NB4 (cell line): ENCODE results near the gene TMEM101.

Experiments
- POLR2A ChIP-seq: IDR thresholded peaks from 2 replicates; pipeline ENCODE4 v1.6.1; 2011; ENCODE audit warnings: mild to moderate bottlenecking; ENCODE audit not compliant: insufficient read length; ENCODE audit errors: extremely low read depth
- TF ChIP-seq, protein P1 (sequence below): IDR thresholded peaks from one replicate; pipeline ENCODE4 v1.5.1; 2012; ENCODE audit warnings: low read depth, low read length
- TF ChIP-seq, protein P2 (sequence below): IDR thresholded peaks from 2 replicates; pipeline ENCODE4 v1.6.1; 2011; ENCODE audit warnings: low read depth, low read length

DNA sequence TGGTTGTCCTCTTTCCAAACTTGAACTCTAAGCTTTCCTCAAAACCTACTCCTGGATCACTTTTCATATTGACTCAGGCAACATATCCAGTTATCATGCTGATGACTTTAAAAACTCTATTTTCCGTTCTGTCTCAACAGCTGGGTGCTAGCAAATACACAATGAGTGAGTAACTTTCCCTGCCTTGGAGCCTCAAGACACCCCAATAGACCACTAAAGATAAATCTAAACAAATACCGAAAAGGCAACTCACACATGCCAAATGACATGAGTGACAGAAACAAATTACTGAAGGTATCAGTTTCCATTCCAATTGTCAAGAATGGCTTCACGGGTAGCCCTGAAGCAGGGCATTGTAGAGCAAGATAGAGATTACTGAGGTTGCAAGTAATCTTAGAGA lies 15.7 kb upstream of the TMEM101 start:
- TF ChIP-seq, protein P1, sequence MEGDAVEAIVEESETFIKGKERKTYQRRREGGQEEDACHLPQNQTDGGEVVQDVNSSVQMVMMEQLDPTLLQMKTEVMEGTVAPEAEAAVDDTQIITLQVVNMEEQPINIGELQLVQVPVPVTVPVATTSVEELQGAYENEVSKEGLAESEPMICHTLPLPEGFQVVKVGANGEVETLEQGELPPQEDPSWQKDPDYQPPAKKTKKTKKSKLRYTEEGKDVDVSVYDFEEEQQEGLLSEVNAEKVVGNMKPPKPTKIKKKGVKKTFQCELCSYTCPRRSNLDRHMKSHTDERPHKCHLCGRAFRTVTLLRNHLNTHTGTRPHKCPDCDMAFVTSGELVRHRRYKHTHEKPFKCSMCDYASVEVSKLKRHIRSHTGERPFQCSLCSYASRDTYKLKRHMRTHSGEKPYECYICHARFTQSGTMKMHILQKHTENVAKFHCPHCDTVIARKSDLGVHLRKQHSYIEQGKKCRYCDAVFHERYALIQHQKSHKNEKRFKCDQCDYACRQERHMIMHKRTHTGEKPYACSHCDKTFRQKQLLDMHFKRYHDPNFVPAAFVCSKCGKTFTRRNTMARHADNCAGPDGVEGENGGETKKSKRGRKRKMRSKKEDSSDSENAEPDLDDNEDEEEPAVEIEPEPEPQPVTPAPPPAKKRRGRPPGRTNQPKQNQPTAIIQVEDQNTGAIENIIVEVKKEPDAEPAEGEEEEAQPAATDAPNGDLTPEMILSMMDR: no peak
- TF ChIP-seq, protein P2, sequence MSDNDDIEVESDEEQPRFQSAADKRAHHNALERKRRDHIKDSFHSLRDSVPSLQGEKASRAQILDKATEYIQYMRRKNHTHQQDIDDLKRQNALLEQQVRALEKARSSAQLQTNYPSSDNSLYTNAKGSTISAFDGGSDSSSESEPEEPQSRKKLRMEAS: no peak
- TF ChIP-seq POLR2A: no peak
